GM18517 (cell line): ENCODE measurements around the gene CENPF.

Source experiments
- ATAC-seq: cut with Tn5 transposase; IDR thresholded peaks from one replicate; pipeline ENCODE4 v1.9.1; 2021; ENCODE audit warnings: mild to moderate bottlenecking, moderate library complexity; ENCODE audit not compliant: unreplicated experiment

Gene CENPF

DNA sequence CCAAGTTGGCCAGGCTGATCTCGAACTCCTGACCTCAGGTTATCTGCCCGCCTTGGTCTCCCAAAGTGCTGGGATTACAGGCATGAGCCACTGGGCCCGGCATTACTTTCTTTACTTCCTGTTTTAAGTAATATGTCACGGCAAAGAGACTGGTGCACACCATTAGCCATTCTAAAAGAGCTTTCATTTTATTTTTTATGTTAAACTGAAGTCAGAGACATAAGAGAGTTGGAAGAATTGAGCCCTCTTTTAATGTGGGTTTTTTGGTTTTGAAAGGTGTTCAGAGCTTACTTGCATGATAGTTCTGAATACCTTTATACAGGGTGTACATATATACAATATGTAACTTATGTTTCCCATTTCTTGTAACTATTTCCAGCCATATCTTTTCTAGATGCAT lies 14.3 kb downstream of the CENPF start:
- ATAC-seq = no peak

DNA sequence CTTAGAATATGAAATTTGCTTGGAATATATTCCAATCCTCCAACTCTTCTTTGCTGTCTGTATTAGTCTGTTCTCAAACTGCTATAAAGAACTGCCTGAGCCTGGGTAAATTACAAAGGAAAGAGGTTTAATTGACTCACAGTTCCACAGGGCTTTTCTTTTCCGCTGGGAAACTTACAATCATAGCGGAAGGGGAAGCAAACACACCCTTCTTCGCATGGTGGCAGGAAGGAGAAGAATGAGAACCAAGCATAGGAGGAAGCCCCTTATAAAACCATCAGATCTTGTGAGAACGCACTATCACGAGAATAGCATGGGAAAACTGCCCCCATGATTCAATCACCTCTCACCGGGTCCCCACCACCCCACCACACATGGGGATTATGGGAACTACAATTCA lies 14.8 kb downstream of the CENPF start:
- no peak for ATAC-seq

GRCh38 chr1:214621236-214621635 lies 18.2 kb downstream of the CENPF start:
- ATAC-seq = no peak

GRCh38 chr1:214623430-214623829 lies 20.4 kb downstream of the CENPF start:
- no peak for ATAC-seq

DNA sequence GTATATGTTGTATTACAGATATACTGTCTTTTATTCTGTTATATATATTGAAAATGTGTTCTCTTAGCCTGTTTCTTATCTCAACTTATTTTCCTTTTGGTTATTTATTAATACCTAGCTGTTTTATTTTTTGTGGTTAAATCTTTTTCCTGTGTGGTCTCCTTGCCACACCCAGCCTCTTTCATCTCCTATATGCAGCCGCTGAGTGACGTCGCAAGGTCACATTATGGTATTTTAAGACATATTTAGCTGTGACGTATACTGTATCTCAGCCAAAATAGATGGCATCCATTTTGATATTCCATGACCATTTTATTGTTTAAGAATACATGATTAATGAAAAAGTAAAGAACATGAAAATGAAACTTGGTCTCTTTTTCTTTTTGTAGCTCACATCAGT lies 29.1 kb downstream of the CENPF start:
- ATAC-seq = no peak

GRCh38 chr1:214633686-214634085 lies 30.7 kb downstream of the CENPF start:
- ATAC-seq = no peak

DNA sequence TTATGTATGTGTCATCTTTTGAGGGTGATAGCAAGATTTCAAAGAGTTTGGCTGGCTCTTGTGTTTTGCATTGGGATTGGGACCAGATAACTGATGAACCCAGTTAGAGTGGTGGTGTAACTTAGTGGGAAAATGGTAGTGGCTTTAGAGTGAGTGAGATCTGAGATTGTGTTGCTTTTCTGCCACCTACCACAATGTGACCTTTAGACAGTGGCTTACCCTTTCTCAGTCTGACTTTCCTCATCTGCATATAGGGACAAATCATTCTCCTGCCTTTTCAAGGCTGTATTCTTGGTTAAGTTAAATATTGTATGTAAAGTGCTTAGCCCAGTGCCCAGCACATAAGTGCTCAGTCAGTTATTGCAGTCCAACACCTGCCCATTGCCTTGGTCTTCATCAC lies 31.3 kb downstream of the CENPF start:
- ATAC-seq = no peak

DNA sequence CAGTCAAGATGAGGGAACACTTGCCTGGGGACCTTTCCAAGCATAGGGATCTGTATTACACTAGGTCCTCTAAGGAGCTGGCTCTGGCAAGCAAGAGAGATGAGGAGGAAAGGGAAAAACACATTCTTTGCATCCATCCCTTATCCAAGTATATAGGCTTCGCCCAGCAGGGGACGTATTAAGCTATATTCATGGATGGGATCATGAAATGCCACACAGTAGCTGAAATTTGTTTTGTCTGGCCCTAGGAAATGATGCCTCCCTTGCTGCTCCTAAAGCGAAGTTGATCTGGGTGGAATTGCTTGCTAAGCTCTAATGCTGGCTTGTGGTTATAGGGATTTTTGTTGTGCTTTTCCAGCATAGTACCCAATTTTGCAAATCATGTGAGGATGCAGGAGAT lies 32.1 kb downstream of the CENPF start:
- no peak for ATAC-seq

- ATAC-seq = no peak
These were observed 32.5 kb downstream of the CENPF start for GRCh38 chr1:214635506-214635905.

GRCh38 chr1:214636436-214636835 lies 33.4 kb downstream of the CENPF start:
- ATAC-seq = no peak

- no peak for ATAC-seq
These were observed 34.1 kb downstream of the CENPF start for GRCh38 chr1:214637125-214637524.

GRCh38 chr1:214637722-214638458 lies 34.9 kb downstream of the CENPF start:
- ATAC-seq = peak; percentile 60

GRCh38 chr1:214638459-214638807 lies 35.4 kb downstream of the CENPF start:
- ATAC-seq = no peak

DNA sequence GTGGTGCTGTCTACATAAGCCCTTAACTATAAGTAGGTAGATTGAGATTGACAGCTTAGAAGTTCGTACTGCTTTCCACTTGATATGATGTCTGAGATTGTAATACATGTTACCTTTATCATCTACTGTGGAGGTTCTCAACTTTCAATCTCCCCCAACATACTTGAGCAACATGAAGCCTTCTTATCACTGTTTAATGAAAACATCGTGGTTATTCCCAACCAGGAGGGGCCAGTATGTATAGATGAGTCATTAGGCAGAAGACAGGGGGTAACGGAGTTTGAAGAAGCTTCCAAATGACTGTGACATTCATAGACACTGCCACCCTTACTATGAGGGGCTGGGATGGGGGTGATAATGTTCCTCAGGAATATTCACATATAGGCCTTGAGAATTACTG lies 36.0 kb downstream of the CENPF start:
- no peak for ATAC-seq

- ATAC-seq = no peak
These were observed 37.6 kb downstream of the CENPF start for GRCh38 chr1:214640431-214641213.

DNA sequence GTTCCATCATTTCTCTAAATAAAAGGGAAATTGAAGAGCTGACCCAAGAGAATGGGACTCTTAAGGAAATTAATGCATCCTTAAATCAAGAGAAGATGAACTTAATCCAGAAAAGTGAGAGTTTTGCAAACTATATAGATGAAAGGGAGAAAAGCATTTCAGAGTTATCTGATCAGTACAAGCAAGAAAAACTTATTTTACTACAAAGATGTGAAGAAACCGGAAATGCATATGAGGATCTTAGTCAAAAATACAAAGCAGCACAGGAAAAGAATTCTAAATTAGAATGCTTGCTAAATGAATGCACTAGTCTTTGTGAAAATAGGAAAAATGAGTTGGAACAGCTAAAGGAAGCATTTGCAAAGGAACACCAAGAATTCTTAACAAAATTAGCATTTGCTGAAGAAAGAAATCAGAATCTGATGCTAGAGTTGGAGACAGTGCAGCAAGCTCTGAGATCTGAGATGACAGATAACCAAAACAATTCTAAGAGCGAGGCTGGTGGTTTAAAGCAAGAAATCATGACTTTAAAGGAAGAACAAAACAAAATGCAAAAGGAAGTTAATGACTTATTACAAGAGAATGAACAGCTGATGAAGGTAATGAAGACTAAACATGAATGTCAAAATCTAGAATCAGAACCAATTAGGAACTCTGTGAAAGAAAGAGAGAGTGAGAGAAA lies 38.4 kb downstream of the CENPF start:
- no peak for ATAC-seq

DNA sequence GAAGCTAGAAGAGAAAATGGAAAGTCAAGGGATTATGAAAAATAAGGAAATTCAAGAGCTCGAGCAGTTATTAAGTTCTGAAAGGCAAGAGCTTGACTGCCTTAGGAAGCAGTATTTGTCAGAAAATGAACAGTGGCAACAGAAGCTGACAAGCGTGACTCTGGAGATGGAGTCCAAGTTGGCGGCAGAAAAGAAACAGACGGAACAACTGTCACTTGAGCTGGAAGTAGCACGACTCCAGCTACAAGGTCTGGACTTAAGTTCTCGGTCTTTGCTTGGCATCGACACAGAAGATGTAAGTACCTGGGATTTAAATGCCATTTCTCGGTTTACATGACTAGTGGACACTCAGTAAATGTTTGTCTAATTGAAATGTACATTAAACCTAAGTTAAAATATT lies 40.0 kb downstream of the CENPF start:
- no peak for ATAC-seq

DNA sequence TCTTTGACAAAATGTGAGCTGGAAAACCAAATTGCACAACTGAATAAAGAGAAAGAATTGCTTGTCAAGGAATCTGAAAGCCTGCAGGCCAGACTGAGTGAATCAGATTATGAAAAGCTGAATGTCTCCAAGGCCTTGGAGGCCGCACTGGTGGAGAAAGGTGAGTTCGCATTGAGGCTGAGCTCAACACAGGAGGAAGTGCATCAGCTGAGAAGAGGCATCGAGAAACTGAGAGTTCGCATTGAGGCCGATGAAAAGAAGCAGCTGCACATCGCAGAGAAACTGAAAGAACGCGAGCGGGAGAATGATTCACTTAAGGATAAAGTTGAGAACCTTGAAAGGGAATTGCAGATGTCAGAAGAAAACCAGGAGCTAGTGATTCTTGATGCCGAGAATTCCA lies 42.7 kb downstream of the CENPF start:
- no peak for ATAC-seq

- no peak for ATAC-seq
These were observed 45.8 kb downstream of the CENPF start for GRCh38 chr1:214648801-214649200.

DNA sequence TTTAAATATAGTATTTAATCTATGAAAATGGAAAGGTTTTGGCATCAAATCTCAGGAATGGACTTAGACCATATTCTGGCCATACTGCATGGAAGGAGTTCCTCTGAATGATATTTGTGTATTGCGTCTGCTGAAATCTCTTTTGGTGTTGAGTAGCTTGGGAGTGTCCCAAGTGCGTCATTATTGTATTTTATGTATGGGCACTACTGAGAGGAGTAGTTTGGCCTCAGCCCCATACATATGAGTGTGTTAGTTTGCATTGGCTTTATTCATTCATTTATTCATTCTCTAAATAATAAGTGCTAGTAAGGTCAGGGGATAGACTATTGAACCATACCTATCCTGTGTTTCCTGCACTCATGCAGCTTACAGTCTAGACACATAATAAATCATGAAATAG lies 46.6 kb downstream of the CENPF start:
- ATAC-seq = no peak

DNA sequence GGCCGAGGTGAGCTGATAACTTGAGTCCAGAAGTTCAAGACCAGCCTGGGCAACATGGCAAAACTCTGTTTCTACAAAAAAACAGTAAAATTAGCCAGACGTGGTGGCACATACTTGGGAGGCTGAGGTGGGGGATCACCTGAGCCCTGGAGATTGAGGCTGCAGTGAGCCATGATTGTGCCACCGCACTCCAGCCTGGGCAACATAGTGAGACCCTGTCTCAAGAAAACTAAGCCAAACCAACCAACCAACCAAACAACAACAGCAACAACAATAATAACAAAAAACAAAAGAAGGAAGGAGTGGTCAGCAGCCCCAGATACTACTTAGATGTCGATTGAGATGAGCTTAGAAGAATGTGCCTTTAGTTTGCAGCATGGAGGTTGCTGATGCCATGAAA lies 47.7 kb downstream of the CENPF start:
- ATAC-seq = no peak

GRCh38 chr1:214657299-214657698 lies 54.3 kb downstream of the CENPF start:
- ATAC-seq = no peak
